CD14-positive monocyte (primary cell): Measurements from ENCODE around the gene CNOT2. TPM values are rescaled to one million over a fixed set of nuclear protein-coding genes. Genes with fewer than 3 reads are reported as not detected.

Source experiments
- DNase-seq, 3 donors: peaks; one replicate each; pipeline ENCODE4 v3.0.0-alpha.2; 2011 to 2022
- H2AFZ ChIP-seq: 2 replicates; pipeline ENCODE4 v1.6.0; 2012; ENCODE audit warnings: mild to moderate bottlenecking, low read depth, low read length, inconsistent platforms; ENCODE audit not compliant: insufficient read depth, poor library complexity, severe bottlenecking
- H3K27ac ChIP-seq, 2 donors: 1 replicate in 1 of 2; 2 replicates in 1 of 2; pipeline ENCODE4 v1.5.1; 2012 to 2013; ENCODE audit warnings: low read length in 2 of 2, control low read depth in 1 of 2, inconsistent platforms in 1 of 2, low read depth in 1 of 2, mild to moderate bottlenecking in 1 of 2
- H3K27me3 ChIP-seq, 2 donors: one replicate each; pipeline versions ENCODE4 v1.6.0 to v1.6.1; 2011 to 2013; ENCODE audit warnings: low read length in 2 of 2; ENCODE audit not compliant: control insufficient read depth in 2 of 2, insufficient read depth in 2 of 2
- H3K36me3 ChIP-seq, 2 donors: replicated peaks in 1 of 2; 1 replicate in 1 of 2; 2 replicates in 1 of 2; pipeline versions ENCODE4 v1.5.1 to v1.6.1; 2012 to 2013; ENCODE audit warnings: low read length in 2 of 2, control low read depth in 1 of 2, inconsistent platforms in 1 of 2, mild to moderate bottlenecking in 1 of 2; ENCODE audit not compliant: insufficient read depth in 2 of 2, control insufficient read depth in 1 of 2
- H3K4me1 ChIP-seq, 2 donors: 1 replicate in 1 of 2; 2 replicates in 1 of 2; pipeline versions ENCODE4 v1.5.1 to v1.6.1; 2012 to 2013; ENCODE audit warnings: low read length in 2 of 2, control low read depth in 1 of 2, inconsistent platforms in 1 of 2, mild to moderate bottlenecking in 1 of 2, moderate library complexity in 1 of 2; ENCODE audit not compliant: insufficient read depth in 2 of 2, control insufficient read depth in 1 of 2
- H3K4me2 ChIP-seq: replicated peaks from 2 replicates; pipeline ENCODE3; 2012; ENCODE audit warnings: low read length, moderate library complexity, mild to moderate bottlenecking; ENCODE audit not compliant: poor library complexity, severe bottlenecking; ENCODE audit errors: extremely low read depth
- H3K4me3 ChIP-seq, 3 experiments: fragments of 200-600 bp in 1 of 3; sonication (generic) in 1 of 3; replicated peaks in 1 of 3; 1 replicate in 2 of 3; 2 replicates in 1 of 3; pipeline ENCODE4 v1.5.1; 2011 to 2013; ENCODE audit warnings: low read length in 3 of 3, mild to moderate bottlenecking in 3 of 3, control low read depth in 2 of 3, low read depth in 2 of 3, inconsistent platforms in 1 of 3, moderate library complexity in 1 of 3
- H3K79me2 ChIP-seq: 2 replicates; pipeline ENCODE4 v1.6.0; 2012; ENCODE audit warnings: mild to moderate bottlenecking, control low read depth, inconsistent platforms, low read length, moderate library complexity; ENCODE audit not compliant: insufficient read depth
- H3K9ac ChIP-seq: 2 replicates; pipeline ENCODE4 v1.6.0; 2017; ENCODE audit warnings: low read length, mild to moderate bottlenecking; ENCODE audit not compliant: insufficient read depth, poor library complexity, severe bottlenecking
- H3K9me3 ChIP-seq, 2 donors: replicated peaks in 1 of 2; 1 replicate in 1 of 2; 2 replicates in 1 of 2; pipeline versions ENCODE4 v1.5.1 to v1.6.1; 2012 to 2013; ENCODE audit warnings: low read length in 2 of 2, control low read depth in 1 of 2; ENCODE audit not compliant: control insufficient read depth in 1 of 2, insufficient read depth in 1 of 2
- H4K20me1 ChIP-seq: 2 replicates; pipeline ENCODE4 v1.6.0; 2012; ENCODE audit warnings: mild to moderate bottlenecking, low read length, control low read depth, moderate library complexity; ENCODE audit not compliant: insufficient read depth
- H3K27ac Mint-ChIP-seq, 7 donors: one replicate each; pipeline ENCODE4 v1.8.0; 2020; ENCODE audit warnings: mild to moderate bottlenecking in 7 of 7, mixed read lengths in 7 of 7, moderate library complexity in 6 of 7, inconsistent platforms in 2 of 7
- H3K27me3 Mint-ChIP-seq, 3 donors: one replicate each; pipeline ENCODE4 v1.8.0; 2021 to 2022; ENCODE audit warnings: low read depth in 3 of 3, mild to moderate bottlenecking in 3 of 3, mixed read lengths in 3 of 3, moderate library complexity in 3 of 3, inconsistent platforms in 1 of 3
- H3K36me3 Mint-ChIP-seq, 2 donors: one replicate each; pipeline ENCODE4 v1.8.0; 2020; ENCODE audit warnings: mixed read lengths in 2 of 2, inconsistent platforms in 1 of 2, mild to moderate bottlenecking in 1 of 2
- H3K4me1 Mint-ChIP-seq: one replicate; pipeline ENCODE4 v1.8.0; 2020; ENCODE audit warnings: mild to moderate bottlenecking, mixed read lengths
- H3K4me3 Mint-ChIP-seq, 2 donors: one replicate each; pipeline ENCODE4 v1.8.0; 2020; ENCODE audit warnings: mild to moderate bottlenecking in 2 of 2, mixed read lengths in 2 of 2, moderate library complexity in 1 of 2
- H3K9me3 Mint-ChIP-seq, 7 donors: one replicate each; pipeline ENCODE4 v1.8.0; 2020 to 2022; ENCODE audit warnings: mixed read lengths in 7 of 7, mild to moderate bottlenecking in 6 of 7, moderate library complexity in 6 of 7, inconsistent platforms in 2 of 7
- CTCF ChIP-seq: fragments of 200-600 bp; IDR thresholded peaks from one replicate; pipeline ENCODE4 v1.8.0; 2022; ENCODE audit warnings: antibody characterized with exemption, mild to moderate bottlenecking
- WGBS: methylation state at CpG from one replicate; pipeline ENCODE4 v1.1.5; 2013; ENCODE audit warnings: missing lambda C conversion rate; ENCODE audit not compliant: insufficient coverage; 5-methylcytosine and 5-hydroxymethylcytosine counted together
- intact Hi-C, 2 donors: fragments of 100-400 bp; cut with micrococcal nuclease; formaldehyde crosslinking; loops; one replicate each; pipeline versions ENCODE4 v1.15.0 to v1.15.1; 2023
- polyA plus RNA-seq, 3 donors: library from polyadenylated mRNA; depleted of rRNA in 1 of 3; unstranded in 2 of 3; stranded (reverse) in 1 of 3; fragments of 300-500 nt in 2 of 3; fragments of >200 nt in 1 of 3; fragmentation: Illumina TruSeq in 2 of 3; gene quantifications; 1 replicate in 2 of 3; 2 replicates in 1 of 3; pipeline ENCODE4 v1.2.3, GENCODE V29; 2012 to 2021

Gene CNOT2
- polyA plus RNA-seq, 3 donors = 49.8 to 77.2 (median 72.7) TPM

DNA sequence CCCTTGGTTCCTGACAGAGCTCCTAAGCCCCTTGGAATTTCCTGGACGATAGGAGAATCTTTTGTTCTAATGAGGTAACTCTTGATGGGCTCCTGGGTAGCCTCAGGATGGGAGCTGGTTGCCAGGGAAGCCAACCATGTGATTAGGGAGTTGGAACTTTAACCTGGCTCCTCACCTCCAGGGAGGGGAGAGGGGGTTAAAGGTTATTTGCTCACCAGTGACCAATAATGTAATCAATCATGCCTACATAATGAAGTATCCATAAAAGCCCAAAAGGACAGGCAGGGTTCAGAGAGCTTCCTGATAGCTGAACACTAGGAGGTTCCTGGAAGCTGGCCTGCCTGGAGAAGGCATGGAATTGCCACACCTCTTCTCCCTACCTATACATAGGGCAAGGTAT is 6.2 kb upstream of the CNOT2 start:
- H3K79me2 ChIP-seq = peaks cover 22% of the 10 kb centered on the region
- H3K4me2 ChIP-seq = no peak overlapping the region
- H3K9me3 Mint-ChIP-seq = peaks cover 0 to 11% (median 8%) of the 10 kb centered on the region in 7 donors
- peaks cover 28 to 32% of the 10 kb centered on the region in 2 donors for H3K36me3 Mint-ChIP-seq
- H3K9ac ChIP-seq = no peak overlapping the region
- no peak for TF ChIP-seq CTCF
- H3K4me1 Mint-ChIP-seq = peaks cover 9% of the 10 kb centered on the region
- H3K4me1 ChIP-seq = peaks cover 0 to 12% of the 10 kb centered on the region in 2 donors
- no peaks in the 10 kb centered on the region for H4K20me1 ChIP-seq
- no peak overlapping the region for H3K4me3 ChIP-seq
- no peak overlapping the region for H3K4me3 Mint-ChIP-seq
- H3K9me3 ChIP-seq = peaks cover 0 to 4% of the 10 kb centered on the region in 2 donors
- H3K27ac ChIP-seq = no peak overlapping the region
- WGBS = 100% methylated on average over 1 of the region's 1 CpG
- no peaks in the 10 kb centered on the region for H3K27me3 ChIP-seq
- H3K36me3 ChIP-seq = peaks cover 9 to 50% of the 10 kb centered on the region in 2 donors
- H2AFZ ChIP-seq = no peak overlapping the region
- intact Hi-C loops = no loop called here
- H3K27me3 Mint-ChIP-seq = no peaks in the 10 kb centered on the region
- peak overlapping the region in 1 of 7 donors; percentile 11 for H3K27ac Mint-ChIP-seq
- DNase-seq = no peak

- peak overlapping the region in 1 of 2 donors; percentile 36 for H3K27ac ChIP-seq
- H3K9ac ChIP-seq = no peak overlapping the region
- H3K36me3 ChIP-seq = peaks cover 9 to 50% of the 10 kb centered on the region in 2 donors
- H4K20me1 ChIP-seq = peaks cover 8% of the 10 kb centered on the region
- H3K4me1 ChIP-seq = peaks cover 12 to 34% of the 10 kb centered on the region in 2 donors
- H2AFZ ChIP-seq = no peak overlapping the region
- no CpG with 5 or more reads among the region's 1 CpG for WGBS
- no peaks in the 10 kb centered on the region for H3K27me3 Mint-ChIP-seq
- H3K9me3 ChIP-seq = peaks cover 0 to 4% of the 10 kb centered on the region in 2 donors
- H3K4me3 ChIP-seq = no peak overlapping the region
- H3K79me2 ChIP-seq = peaks cover 51% of the 10 kb centered on the region
- H3K4me3 Mint-ChIP-seq = no peak overlapping the region
- H3K9me3 Mint-ChIP-seq = peaks cover 0 to 7% (median 5%) of the 10 kb centered on the region in 7 donors
- no peak overlapping the region for H3K4me2 ChIP-seq
- H3K4me1 Mint-ChIP-seq = peaks cover 24% of the 10 kb centered on the region
- DNase-seq = no peak
- TF ChIP-seq CTCF = no peak
- intact Hi-C loops = loop anchor here in 1 of 2 donors (5.0 to 10.0 kb wide), 2 partner anchors 54 to 117 kb away; no protein-coding TSS in a partner anchor
- H3K36me3 Mint-ChIP-seq = peaks cover 33 to 38% of the 10 kb centered on the region in 2 donors
- peak overlapping the region in 5 of 7 donors; percentile 11 to 68 (median 39) for H3K27ac Mint-ChIP-seq
- no peaks in the 10 kb centered on the region for H3K27me3 ChIP-seq
Observed at GRCh38 chr12:70240673-70241072, 2.6 kb upstream of the CNOT2 start.
